NCI-H2081 treated with DMSO at 0.1 percent for 48 hours (cell line): Measurements from ENCODE around the gene ZMYND15.
"Not testable (repeated sequence)": the region's sequence is repeated elsewhere in the genome, so short reads cannot be mapped to it uniquely, and the experiment has no call there.

Experiments
- DNase-seq: peaks from one replicate; lab custom pipeline; 2025; lab: John Stamatoyannopoulos, UW

ZMYND15 gene

GRCh38 chr17:4739122-4740024 lies at the start of gene ZMYND15, which contains the start of gene CXCL16:
Gene ZMYND15 (plus strand): TSS chr17:4739833. CDS start chr17:4740549, 716 bp downstream.
Gene CXCL16 (minus strand): TSS chr17:4739928. CDS start chr17:4739339, 589 bp downstream.
- no peak for DNase-seq

- DNase-seq = not testable (repeated sequence)
Observed at GRCh38 chr17:4689872-4690271, 49.8 kb upstream of the ZMYND15 start.

- no peak for DNase-seq
Observed at GRCh38 chr17:4690745-4691144, 48.9 kb upstream of the ZMYND15 start.

- no peak for DNase-seq
Observed at GRCh38 chr17:4691686-4692085, 47.9 kb upstream of the ZMYND15 start.

- no peak for DNase-seq
Observed at GRCh38 chr17:4693416-4693815, 46.2 kb upstream of the ZMYND15 start.

- no peak for DNase-seq
Observed at GRCh38 chr17:4696437-4696805, 43.2 kb upstream of the ZMYND15 start.

GRCh38 chr17:4699401-4700056 lies 40.1 kb upstream of the ZMYND15 start:
- not testable (repeated sequence) for DNase-seq

GRCh38 chr17:4701116-4701515 lies 38.5 kb upstream of the ZMYND15 start:
- no peak for DNase-seq

GRCh38 chr17:4703330-4703691 lies 36.3 kb upstream of the ZMYND15 start:
- DNase-seq = no peak

GRCh38 chr17:4704574-4704907 lies 35.1 kb upstream of the ZMYND15 start:
- DNase-seq = not testable (repeated sequence)

GRCh38 chr17:4704991-4705390 lies 34.6 kb upstream of the ZMYND15 start:
- DNase-seq = no peak

GRCh38 chr17:4706121-4706520 lies 33.5 kb upstream of the ZMYND15 start:
- no peak for DNase-seq

- DNase-seq = no peak
Observed at GRCh38 chr17:4708436-4708835, 31.2 kb upstream of the ZMYND15 start.

GRCh38 chr17:4709794-4710692 lies 29.6 kb upstream of the ZMYND15 start, which contains the start of gene ARRB2:
Gene ARRB2 (plus strand): TSS chr17:4710632. CDS start chr17:4710722, 90 bp downstream.
- DNase-seq = peak; percentile 84

- no peak for DNase-seq
Observed at GRCh38 chr17:4710693-4711634, 28.7 kb upstream of the ZMYND15 start.

- no peak for DNase-seq
Observed at GRCh38 chr17:4711661-4712181, 27.9 kb upstream of the ZMYND15 start.

- no peak for DNase-seq
Observed at GRCh38 chr17:4712526-4712925, 27.1 kb upstream of the ZMYND15 start.

- DNase-seq = not testable (repeated sequence)
Observed at GRCh38 chr17:4714340-4715062, 25.1 kb upstream of the ZMYND15 start.

GRCh38 chr17:4715063-4715744 lies 24.4 kb upstream of the ZMYND15 start:
- DNase-seq = no peak
